A549 (cell line): ENCODE measurements around the gene PIP5KL1. TPM values are rescaled to one million over a fixed set of nuclear protein-coding genes. Genes with fewer than 3 reads are reported as not detected.
A peak's percentile ranks its signal among the peaks of the same experiment; 100 is the strongest.

Experiments
- ATAC-seq, 2 experiments: fragments of 200-7000 bp in 1 of 2; fragments of >200 bp in 1 of 2; cut with Nextera tagmentation in 1 of 2; cut with Tn5 transposase in 1 of 2; 3 replicates each; pipeline versions ENCODE4 v1.8.0 to v1.9.1; 2018 to 2020; ENCODE audit warnings: mild to moderate bottlenecking in 1 of 2, moderate library complexity in 1 of 2
- CTCF ChIA-PET: fragments of 300-600 bp; sonication (Branson Sonifier 250); formaldehyde crosslinking; extraction: SDS; loops from one replicate; lab custom pipeline; 2021; ENCODE audit warnings: antibody characterized with exemption, inconsistent platforms; lab: Yijun Ruan, JAX
- POLR2A ChIA-PET: fragments of 350-600 bp; formaldehyde crosslinking; extraction: SDS; loops from one replicate; lab custom pipeline; 2021; ENCODE audit warnings: antibody characterized with exemption, inconsistent platforms; lab: Yijun Ruan, JAX
- DNase-seq, 2 experiments: peaks; one replicate each; pipeline versions ENCODE4 v3.0.0 to v3.0.0-alpha.2; 2011 to 2016; ENCODE audit warnings: low read depth in 1 of 2, low spot score in 1 of 2
- FAIRE-seq: peaks from 2 replicates; lab custom pipeline; 2011; peaks lifted over from hg19 to GRCh38; lab: Jason Lieb, UNC
- H3K27ac ChIP-seq, 2 experiments: fragments of >200 bp; sonication (Bioruptor Twin); formaldehyde crosslinking; 3 replicates each; pipeline ENCODE4 v1.5.1; 2016 to 2017
- H3K4me1 ChIP-seq: fragments of >200 bp; sonication (Bioruptor Twin); formaldehyde crosslinking; 3 replicates; pipeline ENCODE4 v1.6.1; 2016
- H3K4me2 ChIP-seq: fragments of >200 bp; sonication (Bioruptor Twin); formaldehyde crosslinking; 3 replicates; pipeline ENCODE4 v1.6.1; 2016
- H3K4me3 ChIP-seq: fragments of >200 bp; sonication (Bioruptor Twin); formaldehyde crosslinking; 3 replicates; pipeline ENCODE4 v1.5.1; 2016
- H3K9me3 ChIP-seq: fragments of >200 bp; sonication (Bioruptor Twin); formaldehyde crosslinking; 3 replicates; pipeline ENCODE4 v1.6.1; 2016
- ATOH8 ChIP-seq: fragments of 250-450 bp; sonication (Bioruptor Pico); IDR thresholded peaks from 2 replicates; pipeline ENCODE4 v1.5.0; 2020; ENCODE audit warnings: low read depth, mild to moderate bottlenecking, moderate library complexity
- BHLHE40 ChIP-seq: IDR thresholded peaks from 2 replicates; pipeline ENCODE4 v1.6.1; 2012; ENCODE audit warnings: low read depth, low read length, inconsistent platforms
- CBX2 ChIP-seq: fragments of 200-600 bp; sonication (generic); IDR thresholded peaks from 2 replicates; pipeline ENCODE4 v1.6.1; 2016; ENCODE audit warnings: low read depth, mild to moderate bottlenecking, borderline replicate concordance
- CEBPB ChIP-seq, 2 experiments: fragments of >200 bp in 1 of 2; sonication (Bioruptor Twin) in 1 of 2; formaldehyde crosslinking in 1 of 2; IDR thresholded peaks; 2 replicates each; pipeline ENCODE4 v1.6.1; 2012 to 2016
- EHMT2 ChIP-seq: fragments of 200-600 bp; sonication (generic); IDR thresholded peaks from 2 replicates; pipeline ENCODE4 v1.6.1; 2016; ENCODE audit warnings: antibody characterized with exemption, low read depth, mild to moderate bottlenecking, moderate library complexity
- ESRRA ChIP-seq: fragments of 150-350 bp; IDR thresholded peaks from 2 replicates; pipeline ENCODE4 v1.6.1; 2014; ENCODE audit warnings: mild to moderate bottlenecking, low read length, borderline replicate concordance
- FOSL2 ChIP-seq, 2 experiments: fragments of 450-650 bp in 1 of 2; fragments of >200 bp in 1 of 2; sonication (Bioruptor Twin) in 1 of 2; formaldehyde crosslinking; IDR thresholded peaks; 2 replicates each; pipeline versions ENCODE4 v1.5.0 to v1.6.1; 2016 to 2020; ENCODE audit warnings: mild to moderate bottlenecking in 1 of 2, moderate library complexity in 1 of 2
- JUN ChIP-seq, 2 experiments: fragments of >200 bp; sonication (Bioruptor Twin); formaldehyde crosslinking; IDR thresholded peaks; 2 replicates in 1 of 2; 3 replicates in 1 of 2; pipeline ENCODE4 v1.6.1; 2016 to 2017
- MAFK ChIP-seq: fragments of 450-650 bp; IDR thresholded peaks from 2 replicates; pipeline ENCODE4 v1.6.1; 2014; ENCODE audit not compliant: partially characterized antibody
- MYC ChIP-seq: IDR thresholded peaks from 2 replicates; pipeline ENCODE4 v1.6.1; 2012; ENCODE audit warnings: mild to moderate bottlenecking, inconsistent platforms, low read length, improper control_type of control experiment, borderline replicate concordance
- POLR2A ChIP-seq: IDR thresholded peaks from 2 replicates; pipeline ENCODE4 v1.6.1; 2012; ENCODE audit warnings: mild to moderate bottlenecking, low read length
- POLR2AphosphoS2 ChIP-seq: conservative IDR thresholded peaks from 2 replicates; pipeline ENCODE4 v1.6.1; 2012; ENCODE audit warnings: low read length, improper control_type of control experiment, inconsistent platforms
- RAD21 ChIP-seq, 2 experiments: fragments of >200 bp in 1 of 2; sonication (Bioruptor Twin) in 1 of 2; formaldehyde crosslinking in 1 of 2; IDR thresholded peaks in 1 of 2; conservative IDR thresholded peaks in 1 of 2; 2 replicates in 1 of 2; 3 replicates in 1 of 2; pipeline ENCODE4 v1.6.1; 2012 to 2018; ENCODE audit warnings: inconsistent platforms in 1 of 2
- SMC3 ChIP-seq: fragments of >200 bp; sonication (Bioruptor Twin); formaldehyde crosslinking; IDR thresholded peaks from 3 replicates; pipeline ENCODE4 v1.6.1; 2018; ENCODE audit warnings: inconsistent platforms
- TFCP2L1 ChIP-seq: fragments of 250-450 bp; sonication (Bioruptor Pico); IDR thresholded peaks from 2 replicates; pipeline ENCODE4 v1.5.0; 2021; ENCODE audit warnings: mild to moderate bottlenecking
- WGBS: methylation state at CpG from one replicate; pipeline ENCODE4 v1.1.6; 2017; ENCODE audit errors: missing lambda C conversion rate; 5-methylcytosine and 5-hydroxymethylcytosine counted together
- polyA plus RNA-seq, 4 experiments: library from polyadenylated mRNA; depleted of rRNA in 3 of 4; stranded (reverse); fragments of >200 nt; fragmentation: RNase III in 1 of 4; extraction: RNeasy Plus Mini Kit Qiagen cat#74134 plus additional on column Dnase treatment in 1 of 4; gene quantifications; 2 replicates in 3 of 4; 3 replicates in 1 of 4; pipeline ENCODE4 v1.2.3, GENCODE V29; 2011 to 2017
- TF ChIP-seq, protein P1 (sequence below): IDR thresholded peaks from 2 replicates; pipeline ENCODE4 v1.6.1; 2012
- TF ChIP-seq, protein P2 (sequence below): IDR thresholded peaks from 2 replicates; pipeline ENCODE4 v1.6.1; 2012; ENCODE audit warnings: low read depth, borderline replicate concordance
- TF ChIP-seq, protein P3 (sequence below): fragments of >200 bp; sonication (Bioruptor Twin); formaldehyde crosslinking; IDR thresholded peaks from 3 replicates; pipeline ENCODE4 v1.6.1; 2016

PIP5KL1 gene
- polyA plus RNA-seq, 2 of the 4 experiments (the other 2 are of a cell fraction): 2.4 to 2.5 TPM

DNA sequence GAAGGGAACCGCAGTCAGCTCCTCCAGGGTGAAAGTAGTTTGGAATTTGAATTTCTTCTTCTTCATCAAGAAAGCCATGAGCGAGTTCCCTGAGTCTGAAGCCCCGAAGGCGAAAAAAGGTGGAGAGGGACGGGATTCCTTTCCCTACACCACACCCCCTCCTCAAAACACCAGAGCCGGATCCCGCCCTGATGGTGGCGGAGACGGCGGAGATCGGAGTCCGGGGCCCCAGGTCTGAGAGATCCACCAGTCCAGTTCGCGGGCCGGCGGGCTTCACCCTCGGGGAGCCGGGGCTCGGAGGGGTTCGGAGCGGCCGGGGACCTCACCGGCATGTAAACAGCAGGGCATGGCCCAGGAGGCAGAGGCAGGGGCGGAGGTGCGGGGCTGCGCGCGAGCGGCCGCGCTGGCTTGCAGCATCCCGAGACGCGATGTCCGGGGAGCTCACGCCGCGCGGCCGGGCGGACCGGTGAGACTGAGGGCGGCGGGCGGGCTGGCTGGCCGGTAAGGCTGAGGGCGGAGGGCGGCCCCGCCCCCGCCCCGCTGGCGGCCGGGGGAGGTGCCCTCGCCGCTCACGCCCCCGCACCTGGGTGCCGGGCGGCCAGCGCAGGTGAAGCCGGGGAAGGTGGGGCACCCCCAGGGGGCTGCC is 49.6 kb upstream of the PIP5KL1 start:
- Histone ChIP-seq H3K4me3 (peak overlapping the region; percentile 91), H3K9me3 (no peaks in the 10 kb centered on the region), H3K4me1 (peaks cover 49% of the 10 kb centered on the region)
- WGBS: under 1% methylated on average over 23 of the region's 61 CpGs
- peak; percentile 39 to 64 for ATAC-seq
- ChIA-PET CTCF (interaction anchor here (0.7 to 17.9 kb wide), 13 partner anchors 10 to 137 kb away, joined by 3 to 173 read pairs (median 4); no protein-coding TSS in a partner anchor), POLR2A (interaction anchor here (0.5 to 2.5 kb wide), 6 partner anchors 14 to 87 kb away, joined by 3 to 10 read pairs (median 6); partner anchors contain the start of gene NAIF1)
- TF ChIP-seq, protein P1, sequence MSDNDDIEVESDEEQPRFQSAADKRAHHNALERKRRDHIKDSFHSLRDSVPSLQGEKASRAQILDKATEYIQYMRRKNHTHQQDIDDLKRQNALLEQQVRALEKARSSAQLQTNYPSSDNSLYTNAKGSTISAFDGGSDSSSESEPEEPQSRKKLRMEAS: peak; percentile 19; the same call in 1 of the 2 replicates
- TF ChIP-seq, protein P2, sequence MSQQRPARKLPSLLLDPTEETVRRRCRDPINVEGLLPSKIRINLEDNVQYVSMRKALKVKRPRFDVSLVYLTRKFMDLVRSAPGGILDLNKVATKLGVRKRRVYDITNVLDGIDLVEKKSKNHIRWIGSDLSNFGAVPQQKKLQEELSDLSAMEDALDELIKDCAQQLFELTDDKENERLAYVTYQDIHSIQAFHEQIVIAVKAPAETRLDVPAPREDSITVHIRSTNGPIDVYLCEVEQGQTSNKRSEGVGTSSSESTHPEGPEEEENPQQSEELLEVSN: 0 out of 2 replicates have a peak, but pooled peaks have one; percentile 2
- TF ChIP-seq ATOH8 (CRISPR knock-in tag) (no peak), JUN (IDR thresholded peaks at IDR 0.05) (peak in 1 of 2 experiments; percentile 10; a peak in 1 of 5 replicates), BHLHE40 (no peak), POLR2A (peak; percentile 86), RAD21 (conservative IDR thresholded peaks at IDR 0.05 in 1 of 2, IDR thresholded peaks at IDR 0.05 in 1 of 2) (0 out of 5 replicates have a peak, but pooled peaks of 1 of the 2 experiments have one; percentile 6)
- TF ChIP-seq, protein P3, sequence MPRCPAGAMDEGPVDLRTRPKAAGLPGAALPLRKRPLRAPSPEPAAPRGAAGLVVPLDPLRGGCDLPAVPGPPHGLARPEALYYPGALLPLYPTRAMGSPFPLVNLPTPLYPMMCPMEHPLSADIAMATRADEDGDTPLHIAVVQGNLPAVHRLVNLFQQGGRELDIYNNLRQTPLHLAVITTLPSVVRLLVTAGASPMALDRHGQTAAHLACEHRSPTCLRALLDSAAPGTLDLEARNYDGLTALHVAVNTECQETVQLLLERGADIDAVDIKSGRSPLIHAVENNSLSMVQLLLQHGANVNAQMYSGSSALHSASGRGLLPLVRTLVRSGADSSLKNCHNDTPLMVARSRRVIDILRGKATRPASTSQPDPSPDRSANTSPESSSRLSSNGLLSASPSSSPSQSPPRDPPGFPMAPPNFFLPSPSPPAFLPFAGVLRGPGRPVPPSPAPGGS: peak; percentile 13; the same call in 1 of the 3 replicates
- TF ChIP-seq, all 56 proteins: peak for 6
- H3K27ac ChIP-seq: peak overlapping the region; percentile 97 to 98
- FAIRE-seq (no peak), DNase-seq (no peak)
- H3K4me2 ChIP-seq: peak overlapping the region; percentile 98

- peak in 1 of 2 experiments; percentile 54 for DNase-seq
- Histone ChIP-seq H3K4me2 (peak overlapping the region; percentile 98), H3K4me1 (peaks cover 56% of the 10 kb centered on the region), H3K27ac (peak overlapping the region; percentile 97 to 98), H3K9me3 (no peaks in the 10 kb centered on the region), H3K4me3 (peak overlapping the region; percentile 91)
- ATAC-seq: peak in 1 of 2 experiments; percentile 19; a peak in 3 of 6 replicates
- FAIRE-seq: no peak
- POLR2A ChIA-PET: interaction anchor here (1.6 to 2.5 kb wide), 2 partner anchors 25 to 88 kb away, joined by 7 to 10 read pairs; partner anchors contain the start of gene NAIF1
- TF ChIP-seq CEBPB (IDR thresholded peaks at IDR 0.05) (peak in 1 of 2 experiments; percentile 55; a peak in 2 of 4 replicates), ESRRA (no peak)
- WGBS: 1% methylated on average over 19 of the region's 24 CpGs
- CTCF ChIA-PET: interaction anchor here (0.7 to 17.9 kb wide), 14 partner anchors 9 to 138 kb away, joined by 3 to 173 read pairs (median 6); no protein-coding TSS in a partner anchor
Observed at GRCh38 chr9:127979333-127980059, 48.9 kb upstream of the PIP5KL1 start.

DNA sequence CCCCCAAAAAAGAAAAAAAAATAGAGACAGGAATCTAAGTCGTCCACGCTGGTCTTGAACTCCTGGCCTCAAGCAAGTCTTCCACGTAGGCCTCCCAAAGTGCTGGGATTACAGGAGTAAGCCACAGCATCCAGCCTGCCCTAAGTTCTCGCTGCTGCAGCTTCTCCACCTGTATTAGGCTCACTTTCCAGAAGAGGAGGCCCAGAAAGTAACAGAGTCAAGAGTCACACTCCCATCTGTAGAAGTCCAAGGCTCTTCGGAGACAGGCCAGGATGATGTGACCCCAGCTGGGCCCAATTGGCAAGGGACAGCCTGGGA is 48.4 kb upstream of the PIP5KL1 start:
- Histone ChIP-seq H3K9me3 (no peaks in the 10 kb centered on the region), H3K4me2 (peak overlapping the region; percentile 98), H3K4me1 (peaks cover 61% of the 10 kb centered on the region), H3K4me3 (peak overlapping the region; percentile 91), H3K27ac (peak overlapping the region; percentile 97 to 98)
- ATAC-seq: no peak
- ChIA-PET POLR2A (interaction anchor here (2.5 kb wide), 1 partner anchor 24 kb away, joined by 10 read pairs; no protein-coding TSS in a partner anchor), CTCF (interaction anchor here (0.8 to 17.9 kb wide), 13 partner anchors 13 to 139 kb away, joined by 3 to 173 read pairs (median 6); no protein-coding TSS in a partner anchor)
- TF ChIP-seq CEBPB (IDR thresholded peaks at IDR 0.05): no peak
- TF ChIP-seq POLR2AphosphoS2: no peak
- TF ChIP-seq MAFK: no peak
- no peak for TF ChIP-seq BHLHE40
- no peak for TF ChIP-seq TFCP2L1
- no peak for TF ChIP-seq CBX2
- no peak for TF ChIP-seq FOSL2 (IDR thresholded peaks at IDR 0.05)
- TF ChIP-seq FOSL2 (CRISPR knock-in tag; IDR thresholded peaks at IDR 0.05): no peak
- TF ChIP-seq EHMT2: no peak
- no peak for TF ChIP-seq SMC3
- no peak for TF ChIP-seq MYC
- TF ChIP-seq RAD21 (conservative IDR thresholded peaks at IDR 0.05 in 1 of 2, IDR thresholded peaks at IDR 0.05 in 1 of 2): no peak
- no peak for FAIRE-seq
- 18% methylated on average over 5 of the region's 5 CpGs for WGBS
- no peak for DNase-seq
